Right cardiac atrium (tissue), 5 donors: ENCODE measurements around the gene SH2B3. TPM values are rescaled to one million over a fixed set of nuclear protein-coding genes. Genes with fewer than 3 reads are reported as not detected.
"Not testable (repeated sequence)": the region's sequence is repeated elsewhere in the genome, so short reads cannot be mapped to it uniquely, and the experiment has no call there.

Experiments used
- ATAC-seq, 2 donors: fragments of 200-7000 bp; cut with Tn5 transposase; one replicate each; pipeline versions ENCODE4 v1.8.0 to v1.9.1; 2020; ENCODE audit warnings: moderate library complexity in 2 of 2, mild to moderate bottlenecking in 1 of 2
- DNase-seq, 3 donors: peaks; one replicate each; pipeline ENCODE4 v3.0.0-alpha.2; 2020
- H3K27ac ChIP-seq: one replicate; pipeline ENCODE4 v1.5.1; 2013; ENCODE audit warnings: mild to moderate bottlenecking, low read length, control low read depth, moderate library complexity
- H3K27me3 ChIP-seq: one replicate; pipeline ENCODE4 v1.6.1; 2013; ENCODE audit not compliant: control insufficient read depth, insufficient read depth
- H3K4me1 ChIP-seq: one replicate; pipeline ENCODE4 v1.6.1; 2013; ENCODE audit warnings: low read length; ENCODE audit not compliant: control insufficient read depth, insufficient read depth
- H3K4me3 ChIP-seq: one replicate; pipeline ENCODE4 v1.5.1; 2013; ENCODE audit warnings: low read length, control low read depth
- H3K9me3 ChIP-seq: one replicate; pipeline ENCODE4 v1.6.1; 2013; ENCODE audit warnings: low read length; ENCODE audit not compliant: control insufficient read depth
- WGBS: extraction: QIAGEN DNeasy Blood & Tissue Kit; methylation state at CpG from one replicate; pipeline ENCODE4 v1.1.7; 2013; 5-methylcytosine and 5-hydroxymethylcytosine counted together
- intact Hi-C, 4 donors: fragments of 100-400 bp; cut with DNase I; formaldehyde crosslinking; loops; one replicate each; pipeline versions ENCODE4 v1.11.0 to v1.14.0; 2022 to 2023
- polyA plus RNA-seq: library from polyadenylated mRNA; stranded (reverse); fragments of 200-250 nt; gene quantifications from one replicate; pipeline ENCODE4 v1.2.3, GENCODE V29; 2013
- total RNA-seq, 4 donors: library from RNA; stranded (reverse); fragmentation: NEBNext Ultra II Directional; extraction: Animal tissue kit (Norgen Biotek cat#: 25700); gene quantifications; one replicate each; pipeline ENCODE4 v1.2.1, GENCODE V29; 2021
- donor health status: healthy with polysubstance abuse.
- donor health status: DM: no; HTN: yes; CAD: no.
- donor health status: DM: no; HTN: no; CAD: no.
- donor health status: DM: no; HTN: yes; CAD: no; lungs with severe emphysema.
- donor health status: DM: yes; HTN: yes; CAD: no.

Gene SH2B3
- total and polyA plus RNA-seq, 5 donors = 10.3 to 31.2 (median 28.9) TPM

DNA sequence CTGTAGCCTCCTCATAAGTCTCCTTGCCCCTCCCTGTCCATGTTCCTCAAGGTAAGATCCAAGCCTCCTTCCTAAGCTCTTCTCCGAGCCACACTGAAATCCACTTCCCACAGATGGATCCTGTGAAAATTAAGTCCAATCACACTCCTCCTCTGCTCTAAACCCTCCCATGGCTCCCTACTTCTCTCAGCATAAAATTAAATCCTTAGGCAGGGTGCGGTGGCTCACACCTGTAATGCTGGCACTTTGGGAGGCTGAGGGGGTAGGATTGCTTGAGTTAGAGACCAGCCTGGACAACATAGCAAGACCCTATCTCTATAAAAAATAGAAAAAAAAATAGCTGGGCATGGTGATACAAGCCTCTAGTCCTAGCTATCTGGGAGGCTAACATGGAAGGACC, 39.1 kb upstream of the SH2B3 start:
- DNase-seq = no peak
- ATAC-seq = no peak
- Histone ChIP-seq H3K4me1 (no peaks in the 10 kb centered on the region), H3K27ac (no peak overlapping the region), H3K27me3 (no peaks in the 10 kb centered on the region), H3K9me3 (no peaks in the 10 kb centered on the region), H3K4me3 (no peak overlapping the region)
- WGBS = 97% methylated on average over 2 of the region's 2 CpGs
- intact Hi-C loops = no loop called here

DNA sequence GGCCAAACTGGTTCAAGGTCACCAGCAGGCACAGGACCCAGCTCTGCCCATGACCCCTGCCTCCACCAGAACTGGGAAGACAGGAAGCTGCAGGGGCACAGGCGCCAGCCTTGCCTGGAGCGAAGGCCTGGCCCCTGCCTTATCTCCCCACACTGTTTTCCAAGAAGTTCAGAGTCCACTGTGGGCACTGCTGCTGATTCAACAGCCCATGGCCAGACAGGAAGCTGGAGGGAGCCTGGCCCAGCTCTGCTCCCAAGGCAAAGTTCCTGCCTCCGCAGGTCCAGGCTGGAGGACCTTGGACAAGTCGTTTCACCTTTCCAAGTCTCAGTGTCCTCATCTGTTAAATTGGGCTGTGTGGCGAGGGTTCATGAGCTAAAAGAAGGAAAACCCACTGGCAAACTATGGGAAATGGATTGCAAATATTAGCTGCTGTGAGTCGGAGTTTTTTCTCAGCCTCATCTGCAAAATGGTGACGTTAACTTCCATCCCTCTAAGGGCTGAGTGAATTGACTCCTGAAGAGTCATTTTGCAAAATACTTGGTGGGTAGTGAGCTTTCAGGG, 38.0 kb upstream of the SH2B3 start:
- Histone ChIP-seq H3K27ac (peak overlapping the region; percentile 35), H3K4me1 (no peaks in the 10 kb centered on the region), H3K27me3 (no peaks in the 10 kb centered on the region), H3K4me3 (peak overlapping the region; percentile 53), H3K9me3 (no peaks in the 10 kb centered on the region)
- WGBS = 47% methylated on average over 7 of the region's 7 CpGs
- DNase-seq = peak in 1 of 3 donors; percentile 62
- intact Hi-C loops = no loop called here
- ATAC-seq = peak; percentile 6 to 18

DNA sequence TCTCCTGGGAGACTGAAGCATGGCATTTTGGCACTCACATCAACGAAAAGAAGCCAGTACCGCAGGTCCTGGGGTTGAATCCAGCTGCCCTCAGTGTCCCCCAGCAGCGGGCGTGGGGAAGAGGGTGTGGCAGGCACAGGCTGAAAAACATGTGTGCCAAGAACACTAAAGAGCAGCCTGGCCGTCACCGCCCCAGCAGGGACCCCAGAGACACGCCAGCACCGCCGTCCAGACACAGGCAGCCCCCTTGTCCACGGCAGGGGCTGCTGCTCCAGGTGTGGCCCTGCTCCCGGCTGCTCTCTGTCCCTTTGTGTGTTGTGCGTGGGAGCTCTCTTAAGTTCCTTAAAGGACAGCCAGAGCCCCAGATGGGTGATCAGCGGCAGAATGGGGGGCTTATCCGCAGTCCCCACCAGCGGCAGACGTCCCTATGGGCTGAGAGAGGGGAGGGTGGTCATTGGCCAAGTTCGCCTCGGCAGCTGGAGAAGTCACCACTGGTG, 37.4 kb upstream of the SH2B3 start:
- H3K27me3 ChIP-seq = no peaks in the 10 kb centered on the region
- no peaks in the 10 kb centered on the region for H3K9me3 ChIP-seq
- peak overlapping the region; percentile 28 for H3K27ac ChIP-seq
- ATAC-seq (peak; percentile 15 to 42), DNase-seq (peak; percentile 51 to 79 (median 72))
- H3K4me1 ChIP-seq = no peaks in the 10 kb centered on the region
- intact Hi-C loops = no loop called here
- under 1% methylated on average over 18 of the region's 18 CpGs for WGBS
- H3K4me3 ChIP-seq = peak overlapping the region; percentile 53

DNA sequence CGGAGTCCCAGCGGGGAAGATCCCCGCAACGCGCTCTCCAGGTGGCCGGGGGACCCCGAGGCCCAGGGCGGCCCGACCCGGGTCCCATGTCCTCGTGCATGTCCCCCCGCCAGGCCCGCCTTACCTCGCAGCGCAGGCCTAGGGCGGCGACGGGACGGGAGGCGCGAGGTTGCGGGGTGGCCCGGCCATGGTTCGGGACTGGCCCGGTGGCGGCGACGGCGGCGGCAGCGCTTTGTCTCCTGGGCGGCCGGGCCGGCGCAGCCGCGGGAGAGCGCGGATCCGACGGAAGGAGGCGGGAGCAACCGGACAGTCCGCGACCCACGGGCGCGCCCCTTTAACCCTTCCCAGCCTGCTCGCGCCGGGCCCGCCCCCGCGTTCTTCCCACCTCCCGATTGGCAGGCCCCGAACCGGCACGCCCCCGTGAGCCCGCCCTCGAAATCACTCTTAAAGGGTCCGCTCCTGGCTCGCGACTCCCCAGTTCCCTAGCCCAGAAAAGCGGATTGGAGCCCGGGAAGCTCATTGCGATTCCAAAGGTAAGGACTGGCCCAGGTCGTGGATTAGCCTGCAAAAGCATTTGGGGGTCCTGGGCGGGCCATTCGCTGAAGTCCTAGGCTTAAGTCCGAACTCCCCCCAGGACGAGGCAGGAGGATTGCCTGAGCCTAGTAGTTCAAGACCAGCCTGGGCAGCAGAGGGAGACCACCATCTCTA, 36.8 kb upstream of the SH2B3 start, which contains the start of gene PHETA1:
Gene PHETA1, minus strand, starts transcription at position 308 of the 708 bp plus-strand sequence. CDS start 5,668 bp downstream, outside the sequence.
- H3K4me1 ChIP-seq = no peaks in the 10 kb centered on the region
- H3K9me3 ChIP-seq = no peaks in the 10 kb centered on the region
- intact Hi-C loops = no loop called here
- peak; percentile 96 to 98 (median 98) for DNase-seq
- no peaks in the 10 kb centered on the region for H3K27me3 ChIP-seq
- peak within 1 kb of the TSS; percentile 53 for H3K4me3 ChIP-seq
- peak within 1 kb of the TSS; percentile 28 for H3K27ac ChIP-seq
- WGBS = under 1% methylated on average over 72 of the region's 72 CpGs
- ATAC-seq = peak; percentile 96 to 98

DNA sequence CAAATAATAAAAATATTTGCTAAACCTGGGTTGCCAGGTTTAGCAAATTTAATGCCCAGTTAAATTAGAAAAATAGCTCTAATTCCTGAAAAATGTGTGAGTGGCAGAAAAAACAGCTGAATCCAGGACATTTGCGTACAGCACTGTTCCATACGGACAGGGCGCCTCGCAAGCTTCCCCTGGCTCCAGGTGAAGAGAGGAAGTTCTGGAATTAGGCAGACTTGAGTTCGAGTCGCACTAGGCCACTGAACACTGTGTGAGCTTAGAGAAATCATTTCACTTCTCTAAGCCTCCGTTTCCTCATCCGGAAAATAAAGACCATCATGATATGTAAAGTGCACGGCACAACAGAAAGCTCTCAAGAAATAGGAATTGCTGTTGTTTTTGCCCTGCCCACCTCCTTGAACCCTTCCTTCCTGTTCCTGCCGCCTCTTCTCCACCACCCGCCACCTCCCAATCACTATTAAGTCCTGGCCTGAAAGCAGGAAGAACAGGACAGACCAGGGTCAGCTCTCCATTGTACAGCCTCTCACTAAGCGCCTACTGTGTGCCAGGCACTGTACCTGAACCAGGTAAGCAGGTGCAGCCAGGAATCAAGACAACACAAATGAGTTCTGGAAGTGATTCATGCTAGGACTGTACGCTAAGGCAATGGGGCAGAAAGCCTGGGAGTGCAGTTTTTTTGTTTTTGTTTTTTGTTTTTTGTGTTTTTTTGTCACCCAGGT, 36.1 kb upstream of the SH2B3 start:
- no peak for ATAC-seq

DNA sequence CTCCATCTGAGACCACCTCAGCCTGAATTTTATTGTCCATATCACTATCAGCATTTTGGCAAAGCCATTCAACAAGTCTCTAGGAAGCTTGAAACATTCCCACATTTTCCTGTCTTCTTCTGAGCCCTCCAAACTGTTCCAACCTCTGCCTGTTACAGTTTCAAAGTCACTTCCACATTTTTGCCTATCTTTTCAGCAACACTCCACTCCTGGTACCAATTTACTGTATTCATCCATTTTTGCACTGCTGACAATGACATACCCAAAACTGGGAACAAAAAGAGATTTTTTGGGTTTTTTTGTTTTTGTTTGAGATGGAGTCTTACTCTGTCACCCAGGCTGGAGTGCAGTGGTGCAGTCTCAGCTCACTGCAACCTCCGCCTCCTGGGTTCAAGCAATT, 32.5 kb upstream of the SH2B3 start:
- 95% methylated on average over 1 of the region's 1 CpG for WGBS
- H3K4me3 ChIP-seq, H3K27ac ChIP-seq, H3K9me3 ChIP-seq, DNase-seq, H3K4me1 ChIP-seq, intact Hi-C loops, ATAC-seq, H3K27me3 ChIP-seq: not testable (repeated sequence)

More for the DNA sequence above, 36.1 kb upstream of the SH2B3 start:
- Histone ChIP-seq H3K27me3 (no peaks in the 10 kb centered on the region), H3K9me3 (no peaks in the 10 kb centered on the region), H3K4me3 (peak overlapping the region; percentile 53), H3K4me1 (no peaks in the 10 kb centered on the region), H3K27ac (no peak overlapping the region)
- WGBS = 44% methylated on average over 13 of the region's 13 CpGs
- intact Hi-C loops = no loop called here
- DNase-seq = no peak

DNA sequence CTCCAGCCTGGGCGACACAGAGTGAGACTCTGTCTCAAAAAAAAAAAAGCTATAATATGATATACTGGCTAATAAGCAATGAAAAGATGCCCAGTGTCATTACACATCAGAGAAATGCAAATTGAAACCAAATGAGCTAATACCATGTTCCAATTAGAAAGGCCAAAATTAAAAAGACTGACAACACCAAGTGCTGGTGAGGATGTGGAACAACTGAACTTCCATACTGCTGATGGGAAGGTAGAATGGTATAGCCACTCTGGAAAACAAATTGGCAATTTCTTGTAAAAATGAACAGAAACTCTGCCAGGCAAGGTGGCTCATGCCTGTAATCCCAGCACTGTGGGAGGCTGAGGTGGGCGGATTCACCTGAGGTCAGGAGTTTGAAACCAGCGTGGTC, 28.3 kb upstream of the SH2B3 start:
- DNase-seq = no peak
- H3K9me3 ChIP-seq = no peaks in the 10 kb centered on the region

DNA sequence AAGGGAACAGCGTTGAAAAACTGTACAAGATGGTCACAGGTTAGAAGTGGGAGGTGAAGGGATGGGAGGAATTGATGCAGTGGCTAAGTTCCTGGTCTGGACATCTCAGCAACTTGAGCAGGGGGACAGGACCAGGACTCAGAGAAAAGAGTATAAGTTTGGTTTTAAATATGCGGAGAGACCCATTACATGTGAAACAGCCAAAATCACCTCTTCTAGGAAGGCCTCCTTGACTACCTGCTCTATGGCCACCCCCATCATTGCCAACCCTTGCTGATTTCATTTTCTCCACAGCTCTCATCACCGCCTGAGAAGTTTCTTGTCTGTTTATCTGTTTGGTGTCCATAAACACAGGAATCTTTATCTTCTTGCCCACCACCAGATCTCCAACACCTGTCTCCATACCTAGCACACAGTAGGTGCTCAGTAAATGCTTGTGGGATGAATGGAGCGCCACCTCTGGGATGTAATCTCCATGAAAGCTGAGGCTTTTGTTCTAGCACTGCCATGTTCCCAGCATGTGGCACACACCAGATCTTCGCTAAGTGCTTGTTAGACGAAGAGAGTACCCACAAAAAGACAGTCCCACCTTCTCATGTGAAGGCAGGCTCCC, 25.7 kb upstream of the SH2B3 start:
- intact Hi-C loops = no loop called here
- Histone ChIP-seq H3K9me3 (no peaks in the 10 kb centered on the region), H3K27ac (no peak overlapping the region), H3K4me1 (no peaks in the 10 kb centered on the region), H3K4me3 (no peak overlapping the region), H3K27me3 (no peaks in the 10 kb centered on the region)
- DNase-seq (no peak), ATAC-seq (no peak)
- WGBS = 93% methylated on average over 6 of the region's 6 CpGs

More for the DNA sequence above, 28.3 kb upstream of the SH2B3 start:
- intact Hi-C loops = no loop called here
- WGBS = 90% methylated on average over 3 of the region's 3 CpGs
- no peaks in the 10 kb centered on the region for H3K4me1 ChIP-seq
- H3K27me3 ChIP-seq = no peaks in the 10 kb centered on the region
- H3K27ac ChIP-seq = no peak overlapping the region
- H3K4me3 ChIP-seq = no peak overlapping the region
- no peak for ATAC-seq

DNA sequence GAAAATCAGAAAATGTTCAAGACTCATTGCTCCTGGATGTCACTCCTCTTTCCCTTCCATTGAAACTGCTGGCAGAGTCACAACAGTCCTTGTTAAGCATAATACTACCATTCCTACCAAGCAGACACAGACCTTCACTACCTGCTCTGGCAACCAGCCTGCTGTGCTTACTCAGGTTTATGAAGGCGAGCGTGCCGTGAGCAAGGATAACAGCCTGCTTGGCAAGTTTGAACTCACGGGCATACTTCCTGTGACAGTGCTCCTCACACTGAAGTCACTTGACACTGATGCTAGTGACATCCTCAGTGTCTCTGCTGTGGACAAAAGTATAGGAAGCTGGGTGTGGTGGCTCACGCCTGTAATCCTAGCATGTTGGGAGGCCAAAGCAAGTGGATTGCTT, 21.1 kb upstream of the SH2B3 start:
- H3K27ac ChIP-seq = no peak overlapping the region
- no peaks in the 10 kb centered on the region for H3K27me3 ChIP-seq
- no peak for DNase-seq
- H3K9me3 ChIP-seq = no peaks in the 10 kb centered on the region
- H3K4me1 ChIP-seq = no peaks in the 10 kb centered on the region
- ATAC-seq = no peak
- intact Hi-C loops = no loop called here
- H3K4me3 ChIP-seq = no peak overlapping the region
- WGBS = 80% methylated on average over 5 of the region's 5 CpGs

DNA sequence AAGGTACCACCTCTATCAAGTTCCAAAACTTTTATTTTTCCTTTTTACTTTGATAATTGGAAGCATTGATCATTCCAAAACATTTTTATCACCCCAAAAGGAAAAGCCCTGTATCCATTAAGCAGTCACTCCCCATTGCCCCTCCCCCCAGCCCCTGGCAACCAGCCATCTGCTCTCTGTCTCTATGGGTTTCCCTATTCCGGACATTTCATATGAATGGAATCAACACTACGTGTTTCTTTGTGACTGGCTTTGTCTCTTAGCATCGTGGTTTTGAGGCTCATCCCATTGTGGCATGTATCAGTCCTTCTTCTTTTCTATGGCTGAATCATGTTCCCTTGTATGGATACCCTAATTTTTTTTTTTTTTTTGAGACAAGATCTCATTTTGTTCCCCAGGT, 18.8 kb upstream of the SH2B3 start:
- peak in 1 of 3 donors; percentile 75 for DNase-seq

More for the DNA sequence above, 18.8 kb upstream of the SH2B3 start:
- ATAC-seq = no peak
- no peak overlapping the region for H3K27ac ChIP-seq
- intact Hi-C loops = no loop called here
- no peaks in the 10 kb centered on the region for H3K4me1 ChIP-seq
- no peaks in the 10 kb centered on the region for H3K27me3 ChIP-seq
- WGBS = 19% methylated on average over 3 of the region's 3 CpGs
- H3K4me3 ChIP-seq = no peak overlapping the region
- H3K9me3 ChIP-seq = no peaks in the 10 kb centered on the region
